B cell (primary cell): ENCODE measurements around the gene GRK1.

Source experiments
- EZH2 ChIP-seq: IDR thresholded peaks from 2 replicates; pipeline ENCODE4 v1.6.1; 2012; ENCODE audit warnings: borderline replicate concordance, low read depth, mild to moderate bottlenecking, moderate library complexity, low read length; ENCODE audit not compliant: insufficient read depth, poor library complexity, severe bottlenecking
- TF ChIP-seq, protein P1 (sequence below): fragments of 200-600 bp; IDR thresholded peaks from one replicate; pipeline ENCODE4 v1.8.0; 2022; ENCODE audit warnings: antibody characterized with exemption, mild to moderate bottlenecking

GRCh38 chr13:113768018-113768905 is 101.2 kb downstream of the GRK1 start:
- TF ChIP-seq, protein P1, sequence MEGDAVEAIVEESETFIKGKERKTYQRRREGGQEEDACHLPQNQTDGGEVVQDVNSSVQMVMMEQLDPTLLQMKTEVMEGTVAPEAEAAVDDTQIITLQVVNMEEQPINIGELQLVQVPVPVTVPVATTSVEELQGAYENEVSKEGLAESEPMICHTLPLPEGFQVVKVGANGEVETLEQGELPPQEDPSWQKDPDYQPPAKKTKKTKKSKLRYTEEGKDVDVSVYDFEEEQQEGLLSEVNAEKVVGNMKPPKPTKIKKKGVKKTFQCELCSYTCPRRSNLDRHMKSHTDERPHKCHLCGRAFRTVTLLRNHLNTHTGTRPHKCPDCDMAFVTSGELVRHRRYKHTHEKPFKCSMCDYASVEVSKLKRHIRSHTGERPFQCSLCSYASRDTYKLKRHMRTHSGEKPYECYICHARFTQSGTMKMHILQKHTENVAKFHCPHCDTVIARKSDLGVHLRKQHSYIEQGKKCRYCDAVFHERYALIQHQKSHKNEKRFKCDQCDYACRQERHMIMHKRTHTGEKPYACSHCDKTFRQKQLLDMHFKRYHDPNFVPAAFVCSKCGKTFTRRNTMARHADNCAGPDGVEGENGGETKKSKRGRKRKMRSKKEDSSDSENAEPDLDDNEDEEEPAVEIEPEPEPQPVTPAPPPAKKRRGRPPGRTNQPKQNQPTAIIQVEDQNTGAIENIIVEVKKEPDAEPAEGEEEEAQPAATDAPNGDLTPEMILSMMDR = no peak
- TF ChIP-seq EZH2 = no peak
